Upper lobe of left lung (tissue), 4 donors: ENCODE measurements around the gene TMEM141.
"Not testable (repeated sequence)": the region's sequence is repeated elsewhere in the genome, so short reads cannot be mapped to it uniquely, and the experiment has no call there.

Source experiments
- CTCF ChIP-seq, 6 experiments: fragments of 450-650 bp in 4 of 6; fragments of 200-600 bp in 2 of 6; sonication (generic) in 2 of 6; IDR thresholded peaks; one replicate each; pipeline ENCODE4 v1.5.1; 2016 to 2019; ENCODE audit warnings: antibody characterized with exemption in 6 of 6
- POLR2A ChIP-seq, 4 donors: fragments of 450-650 bp; IDR thresholded peaks; one replicate each; pipeline ENCODE4 v1.5.1; 2016 to 2017; ENCODE audit warnings: antibody characterized with exemption in 4 of 4, mild to moderate bottlenecking in 2 of 4
- POLR2AphosphoS5 ChIP-seq, 2 donors: sonication (generic); formaldehyde crosslinking; IDR thresholded peaks; one replicate each; pipeline ENCODE4 v1.5.1; 2017; ENCODE audit warnings: antibody characterized with exemption in 2 of 2

- not testable (repeated sequence) for TF ChIP-seq CTCF, POLR2A, POLR2AphosphoS5 (IDR thresholded peaks at IDR 0.05)
These were observed 35.6 kb upstream of the TMEM141 start for GRCh38 chr9:136755302-136756133.
